ENCODE results near the gene MAP2K2.

- TF ChIP-seq CTCF (IDR thresholded peaks at IDR 0.05): no peak
- TF ChIP-seq SIN3A (IDR thresholded peaks at IDR 0.05; ENCODE audit: borderline replicate concordance, insufficient read depth, low read depth, low read length): no peak
- no peak for TF ChIP-seq POLR2AphosphoS5 (IDR thresholded peaks at IDR 0.05; ENCODE audit: low read depth, low read length)
These were observed 28.5 kb upstream of the MAP2K2 start for GRCh38 chr19:4152241-4152998.
